Measurements from ENCODE around the gene DEAF1. TPM values are rescaled to one million over a fixed set of nuclear protein-coding genes. Genes with fewer than 3 reads are reported as not detected.

DEAF1 gene
- total RNA-seq, 1 donor from 2014 or later, result 48.9 TPM

DNA sequence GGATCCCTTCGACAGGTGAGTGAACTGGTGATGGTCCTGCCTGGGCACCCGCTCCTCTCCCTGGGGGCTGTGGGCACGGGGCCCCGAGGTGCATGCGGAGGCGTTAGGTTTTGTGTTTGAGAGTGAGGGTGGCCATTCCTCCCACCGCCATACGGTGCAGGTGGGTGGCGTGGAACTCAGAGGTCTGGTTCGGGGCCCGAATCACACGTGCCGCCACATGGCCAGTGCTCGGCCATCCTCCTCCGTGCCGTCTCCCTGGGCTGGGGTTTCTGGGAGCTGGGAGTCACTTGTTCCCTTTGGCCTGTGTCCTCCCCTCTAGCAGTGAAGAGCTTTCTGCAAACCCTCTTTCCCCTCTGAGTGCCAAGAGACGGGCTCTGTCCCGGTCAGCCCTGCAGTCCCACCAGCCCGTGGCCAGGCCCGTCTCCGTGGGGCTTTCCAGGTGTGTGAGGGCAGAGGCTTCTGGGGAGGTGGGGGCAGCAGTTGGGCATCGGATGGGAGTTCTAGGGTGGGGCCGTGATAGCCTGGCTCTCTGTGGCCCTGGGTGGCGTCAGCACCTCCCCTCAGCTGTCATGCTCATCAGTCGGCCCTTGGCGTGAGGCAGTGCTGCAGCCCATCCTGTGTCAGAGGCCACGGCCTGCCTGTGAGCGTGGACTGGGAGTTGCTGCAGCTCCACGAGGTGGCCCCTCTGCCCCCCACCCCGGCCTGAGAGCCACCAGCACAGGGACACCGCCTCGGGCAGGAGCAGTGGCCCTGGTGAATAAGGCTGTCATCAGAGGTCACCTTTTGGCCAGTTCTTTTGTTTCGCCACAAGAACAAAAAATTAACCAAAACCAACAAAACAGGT, 89.5 kb downstream of the DEAF1 start:
- H3K27ac ChIP-seq (ENCODE audit: low read depth, low read length), result no peak overlapping the region
- Mint-ChIP-seq H3K27me3 (ENCODE audit: low read depth, unreplicated experiment) (no peaks in the 10 kb centered on the region), H3K27ac (ENCODE audit: unreplicated experiment) (no peak overlapping the region), H3K4me1 (ENCODE audit: low read depth, unreplicated experiment) (no peaks in the 10 kb centered on the region), H3K9me3 (ENCODE audit: unreplicated experiment) (no peaks in the 10 kb centered on the region), H3K4me3 (ENCODE audit: unreplicated experiment) (no peak overlapping the region), H3K36me3 (ENCODE audit: low read depth, unreplicated experiment) (peaks cover 12% of the 10 kb centered on the region)
- H4K20me1 ChIP-seq (ENCODE audit: insufficient read depth, low read length), result peaks cover 56% of the 10 kb centered on the region
- DNase-seq (ENCODE audit: low read depth) (no peak), FAIRE-seq (no peak)
- peaks cover 4% of the 10 kb centered on the region for H3K4me1 ChIP-seq (ENCODE audit: insufficient read depth, low read length)
- peaks cover 41% of the 10 kb centered on the region for H3K36me3 ChIP-seq (ENCODE audit: insufficient read depth, low read length)
- H3K4me2 ChIP-seq (ENCODE audit: low read length), result no peak overlapping the region
- H2AFZ ChIP-seq (ENCODE audit: low read depth, low read length), result no peak overlapping the region
- peaks cover 17% of the 10 kb centered on the region for H3K79me2 ChIP-seq (ENCODE audit: insufficient read depth, low read length)
- H3K9ac ChIP-seq (ENCODE audit: low read length), result peak overlapping the region; percentile 23
- H3K4me3 ChIP-seq (ENCODE audit: insufficient read depth, low read depth, low read length), result no peak overlapping the region
- TF ChIP-seq, protein P1, sequence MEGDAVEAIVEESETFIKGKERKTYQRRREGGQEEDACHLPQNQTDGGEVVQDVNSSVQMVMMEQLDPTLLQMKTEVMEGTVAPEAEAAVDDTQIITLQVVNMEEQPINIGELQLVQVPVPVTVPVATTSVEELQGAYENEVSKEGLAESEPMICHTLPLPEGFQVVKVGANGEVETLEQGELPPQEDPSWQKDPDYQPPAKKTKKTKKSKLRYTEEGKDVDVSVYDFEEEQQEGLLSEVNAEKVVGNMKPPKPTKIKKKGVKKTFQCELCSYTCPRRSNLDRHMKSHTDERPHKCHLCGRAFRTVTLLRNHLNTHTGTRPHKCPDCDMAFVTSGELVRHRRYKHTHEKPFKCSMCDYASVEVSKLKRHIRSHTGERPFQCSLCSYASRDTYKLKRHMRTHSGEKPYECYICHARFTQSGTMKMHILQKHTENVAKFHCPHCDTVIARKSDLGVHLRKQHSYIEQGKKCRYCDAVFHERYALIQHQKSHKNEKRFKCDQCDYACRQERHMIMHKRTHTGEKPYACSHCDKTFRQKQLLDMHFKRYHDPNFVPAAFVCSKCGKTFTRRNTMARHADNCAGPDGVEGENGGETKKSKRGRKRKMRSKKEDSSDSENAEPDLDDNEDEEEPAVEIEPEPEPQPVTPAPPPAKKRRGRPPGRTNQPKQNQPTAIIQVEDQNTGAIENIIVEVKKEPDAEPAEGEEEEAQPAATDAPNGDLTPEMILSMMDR (IDR thresholded peaks at IDR 0.05; ENCODE audit: insufficient read depth, low read depth, low read length), result no peak
- no peak for TF ChIP-seq EZH2 (IDR thresholded peaks at IDR 0.05; ENCODE audit: insufficient read depth, low read length)
- no peaks in the 10 kb centered on the region for H3K9me3 ChIP-seq (ENCODE audit: insufficient read depth, low read depth, low read length)
- H3K27me3 ChIP-seq (ENCODE audit: insufficient read depth, low read length), result no peaks in the 10 kb centered on the region

DNA sequence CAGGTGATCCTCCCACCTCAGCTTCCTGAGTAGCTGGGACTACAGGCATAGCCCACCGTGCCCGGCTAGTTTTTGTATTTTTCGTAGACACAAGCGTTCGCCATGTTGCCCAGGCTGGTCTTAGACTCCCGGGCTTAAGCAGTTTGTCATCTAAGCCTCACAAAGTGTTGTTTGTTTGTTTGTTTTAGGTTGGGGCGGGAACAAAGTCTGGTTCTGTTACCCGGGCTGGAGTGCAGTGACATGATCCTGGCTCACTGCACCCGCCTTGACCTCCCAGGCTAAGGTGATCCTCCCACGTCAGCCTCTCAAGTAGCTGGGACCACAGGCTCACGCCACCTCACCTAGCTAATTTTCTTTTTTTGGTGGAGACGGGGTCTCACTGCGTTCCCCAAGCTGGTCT, 91.9 kb downstream of the DEAF1 start:
- no peaks in the 10 kb centered on the region for H3K27me3 ChIP-seq (ENCODE audit: insufficient read depth, low read length)

More for the DNA sequence above, 91.9 kb downstream of the DEAF1 start:
- Histone ChIP-seq H3K36me3 (ENCODE audit: insufficient read depth, low read length) (peaks cover 45% of the 10 kb centered on the region), H3K9me3 (ENCODE audit: insufficient read depth, low read depth, low read length) (no peaks in the 10 kb centered on the region), H3K79me2 (ENCODE audit: insufficient read depth, low read length) (peaks cover 22% of the 10 kb centered on the region), H2AFZ (ENCODE audit: low read depth, low read length) (no peak overlapping the region), H3K4me1 (ENCODE audit: insufficient read depth, low read length) (peaks cover 4% of the 10 kb centered on the region), H4K20me1 (ENCODE audit: insufficient read depth, low read length) (peaks cover 56% of the 10 kb centered on the region), H3K4me3 (ENCODE audit: insufficient read depth, low read depth, low read length) (no peak overlapping the region), H3K27ac (ENCODE audit: low read depth, low read length) (no peak overlapping the region), H3K4me2 (ENCODE audit: low read length) (no peak overlapping the region), H3K9ac (ENCODE audit: low read length) (no peak overlapping the region)
- Mint-ChIP-seq H3K4me1 (ENCODE audit: low read depth, unreplicated experiment) (no peaks in the 10 kb centered on the region), H3K27me3 (ENCODE audit: low read depth, unreplicated experiment) (no peaks in the 10 kb centered on the region), H3K9me3 (ENCODE audit: unreplicated experiment) (no peaks in the 10 kb centered on the region), H3K36me3 (ENCODE audit: low read depth, unreplicated experiment) (peaks cover 10% of the 10 kb centered on the region), H3K4me3 (ENCODE audit: unreplicated experiment) (no peak overlapping the region), H3K27ac (ENCODE audit: unreplicated experiment) (no peak overlapping the region)
- FAIRE-seq, result no peak
- no peak for DNase-seq (ENCODE audit: low read depth)
- TF ChIP-seq EZH2 (IDR thresholded peaks at IDR 0.05; ENCODE audit: insufficient read depth, low read length), result no peak
- TF ChIP-seq, protein P1 (IDR thresholded peaks at IDR 0.05; ENCODE audit: insufficient read depth, low read depth, low read length), result no peak

All from astrocyte (in vitro differentiated cells and primary cell).